Measurements from ENCODE around the gene CXCL13.
"Not testable (repeated sequence)": the region's sequence is repeated elsewhere in the genome, so short reads cannot be mapped to it uniquely, and the experiment has no call there.

Gene CXCL13

DNA sequence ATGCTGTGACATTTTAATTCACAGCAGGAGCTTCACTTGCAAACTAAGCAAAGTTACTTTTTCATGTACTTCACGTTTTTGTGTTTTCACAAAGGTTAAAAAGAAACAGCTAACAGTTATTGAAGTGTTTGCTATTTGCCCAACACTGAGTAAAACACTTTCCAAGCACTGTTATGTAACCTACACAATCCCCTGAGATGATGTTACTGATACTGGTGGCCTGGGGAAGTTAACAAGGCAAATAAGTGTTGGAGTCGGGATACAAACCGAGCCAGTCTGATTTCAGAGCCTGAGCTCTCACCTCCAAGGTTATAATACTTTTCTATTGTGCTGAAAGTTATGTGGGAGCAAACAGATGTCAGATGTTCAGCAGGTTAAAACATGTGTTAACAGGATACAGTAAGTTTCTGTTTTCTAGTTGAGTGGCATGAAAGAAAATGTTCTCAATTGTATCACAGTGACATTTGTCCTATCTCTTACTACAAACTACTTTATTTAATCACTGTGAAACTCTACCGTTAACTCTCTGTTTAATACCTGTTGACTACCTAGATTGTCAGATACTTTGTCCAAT lies 3.9 kb upstream of the CXCL13 start:
- no peak for DNase-seq (ENCODE audit: low spot score)

DNA sequence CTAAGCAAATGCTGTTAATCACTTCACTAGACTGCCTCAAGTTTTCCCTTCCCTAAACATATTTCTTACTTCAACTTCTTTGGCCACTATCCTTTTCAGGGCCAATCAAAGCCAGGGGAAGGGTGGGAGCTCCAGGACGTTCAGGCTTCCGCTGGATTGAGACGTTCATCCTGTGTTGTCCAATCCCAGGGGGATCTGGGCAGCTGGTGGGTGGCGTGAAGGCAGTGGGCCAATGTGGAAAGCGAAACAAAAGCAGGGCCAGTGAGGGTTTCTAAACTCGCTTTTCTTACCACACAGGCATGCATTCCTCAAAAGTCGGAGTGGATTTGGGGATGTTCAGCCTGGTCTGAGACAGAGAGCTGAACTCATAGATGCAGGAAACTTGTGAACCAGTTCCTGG lies 7.6 kb downstream of the CXCL13 start:
- no peak for DNase-seq (ENCODE audit: low spot score)

DNA sequence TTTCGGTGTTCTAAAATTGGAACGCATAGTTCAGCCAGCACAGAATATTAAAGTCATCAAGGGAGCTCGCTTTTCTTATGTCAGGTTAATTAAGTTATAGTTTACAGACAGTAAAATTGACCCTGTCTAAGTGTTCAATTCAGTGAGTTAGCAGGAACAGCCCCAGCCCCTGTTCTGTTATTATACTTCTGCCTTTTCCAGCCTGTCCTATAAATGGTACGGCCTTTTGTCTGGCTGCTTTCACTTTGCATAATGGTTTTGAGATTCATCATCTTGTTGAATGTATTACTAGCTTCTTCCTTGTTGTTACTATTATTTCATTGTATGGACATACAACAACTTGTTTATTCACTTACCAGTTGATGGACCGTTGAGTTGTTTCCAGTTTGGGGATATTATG lies 9.5 kb downstream of the CXCL13 start:
- DNase-seq (ENCODE audit: low spot score): no peak

DNA sequence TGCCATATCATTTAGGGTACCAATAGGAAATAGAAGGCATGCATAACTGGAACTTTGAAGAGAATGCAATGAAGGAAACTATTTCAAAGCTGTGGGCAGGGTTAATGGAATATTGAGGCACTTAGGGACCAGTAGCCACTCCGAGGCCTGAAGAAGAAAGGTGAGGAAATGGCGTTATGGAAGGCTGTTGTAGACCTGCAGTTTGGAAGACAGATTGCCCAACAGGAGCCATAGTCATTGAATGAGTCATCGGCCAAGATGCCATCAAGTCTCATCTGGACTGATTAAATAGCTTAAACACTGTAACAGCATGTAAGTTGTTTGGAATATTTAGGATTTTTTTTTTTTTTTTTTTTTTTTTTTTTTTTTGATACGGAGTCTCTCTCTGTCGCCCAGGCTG lies 11.6 kb downstream of the CXCL13 start:
- no peak for DNase-seq (ENCODE audit: low spot score)

DNA sequence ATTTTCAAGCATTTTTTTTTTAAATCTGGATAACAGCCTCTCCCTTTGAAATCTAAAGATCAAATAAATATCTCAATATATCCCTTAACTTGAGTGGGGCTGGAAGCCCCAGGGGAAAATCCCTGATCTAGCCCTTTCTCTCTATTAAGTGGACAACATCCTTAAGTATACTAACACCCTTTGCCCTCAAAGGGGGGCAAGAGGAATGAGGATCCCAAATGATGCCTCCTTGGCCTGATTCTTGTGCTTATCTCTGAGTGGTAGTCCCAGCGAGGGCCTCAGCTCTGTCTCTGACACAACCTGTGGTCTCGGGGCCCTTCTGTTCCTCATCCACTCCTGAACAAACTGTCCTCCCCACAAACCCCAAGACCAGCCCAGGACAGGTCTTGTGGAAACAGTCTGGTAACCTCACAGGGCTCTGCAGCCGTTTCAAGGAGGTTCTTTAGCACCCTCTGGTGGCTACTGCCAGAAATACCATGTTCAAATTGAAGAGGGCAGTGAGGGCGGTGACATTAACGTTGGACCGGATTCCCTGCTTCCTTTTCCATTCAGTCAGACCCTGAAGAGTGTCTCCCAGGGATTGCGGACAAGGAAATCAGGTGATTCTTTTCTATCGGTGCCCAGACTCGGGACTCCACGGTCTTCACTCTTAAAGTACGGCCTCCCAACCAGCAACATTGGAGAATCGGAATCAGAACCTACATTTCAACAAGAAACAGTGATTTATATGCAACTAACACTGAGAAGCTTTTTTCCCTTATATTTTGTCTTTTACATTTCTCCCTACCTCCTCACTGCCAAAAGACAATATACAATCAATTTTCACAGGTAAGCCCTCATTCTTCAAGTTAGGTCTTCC lies 13.0 kb downstream of the CXCL13 start:
- DNase-seq (ENCODE audit: low spot score): peak; percentile 83

DNA sequence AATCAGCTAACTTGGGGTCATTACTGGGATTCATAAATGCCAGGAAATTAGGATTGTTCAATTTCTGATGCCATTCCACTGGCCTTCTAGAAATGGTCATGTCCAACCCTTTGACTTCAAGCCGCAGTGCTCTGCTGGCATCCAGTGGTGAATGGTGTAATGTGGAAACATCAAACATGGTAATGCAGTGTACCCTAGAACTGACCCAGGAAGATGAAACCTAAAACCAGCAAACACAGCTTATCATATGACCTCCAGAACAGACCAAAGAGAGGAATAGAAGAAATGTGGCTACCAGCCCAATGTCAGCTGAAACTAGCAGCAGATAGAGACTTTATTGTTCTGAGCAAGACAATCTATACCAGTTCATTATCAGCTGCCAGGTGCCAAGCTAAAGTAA lies 13.8 kb downstream of the CXCL13 start:
- DNase-seq (ENCODE audit: low spot score): no peak

DNA sequence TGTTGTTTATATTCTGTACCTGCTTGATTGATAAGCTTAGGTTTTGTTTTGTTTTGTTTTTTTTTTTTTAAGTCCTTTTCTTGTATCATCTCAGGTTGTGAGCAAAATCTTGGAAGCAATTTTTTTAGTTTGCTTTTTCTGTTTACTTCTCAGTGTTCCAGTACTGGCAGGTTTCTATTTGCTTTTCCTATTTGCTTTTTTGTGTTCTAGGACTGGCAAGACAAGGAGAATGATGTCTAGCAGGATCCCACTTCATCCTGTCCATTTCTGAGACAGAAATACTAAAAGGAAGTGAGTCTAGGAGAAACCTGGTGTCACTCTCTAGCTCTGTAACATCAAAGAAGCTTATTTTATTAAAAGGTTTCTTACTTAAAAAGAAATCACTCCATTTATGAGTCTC lies 15.6 kb downstream of the CXCL13 start:
- no peak for DNase-seq (ENCODE audit: low spot score)

DNA sequence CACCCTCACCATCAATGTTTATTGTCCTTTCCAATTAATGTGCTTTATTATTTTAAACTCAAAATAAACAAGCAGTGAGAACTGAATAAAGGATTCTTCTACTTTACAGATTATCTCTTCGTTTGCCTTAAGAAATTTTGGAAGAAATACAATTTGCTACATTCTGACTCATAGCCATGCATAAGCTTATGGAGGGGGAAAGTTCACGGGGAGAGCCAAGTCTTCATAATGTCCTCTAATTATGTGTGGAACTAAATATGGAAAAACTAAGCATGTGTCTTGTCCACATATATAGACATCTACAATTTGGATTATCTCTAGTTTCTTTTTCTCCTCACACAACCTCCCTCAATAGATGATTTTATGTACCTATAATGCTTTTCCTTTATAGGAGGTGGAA lies 17.5 kb downstream of the CXCL13 start:
- DNase-seq (ENCODE audit: low spot score): no peak

DNA sequence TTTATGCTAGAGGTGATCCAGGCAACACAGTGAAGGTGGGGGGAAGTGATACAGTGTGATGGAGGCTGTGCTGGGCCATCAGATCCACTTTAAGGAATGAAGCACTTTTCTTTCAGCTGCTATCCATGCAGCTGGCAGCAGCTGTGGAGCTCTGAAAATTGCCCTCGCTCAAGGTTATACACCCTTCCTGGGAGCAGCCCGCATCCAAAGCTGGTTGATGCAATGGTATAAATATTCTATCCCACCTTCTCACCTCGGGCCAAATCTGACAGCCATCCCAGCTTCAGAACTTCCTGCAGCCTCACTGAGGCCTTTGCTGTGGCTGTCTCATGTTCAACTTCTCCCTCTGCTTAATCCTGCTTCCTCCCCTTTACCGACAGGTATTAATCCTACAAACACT lies 18.6 kb downstream of the CXCL13 start:
- DNase-seq (ENCODE audit: low spot score): no peak

DNA sequence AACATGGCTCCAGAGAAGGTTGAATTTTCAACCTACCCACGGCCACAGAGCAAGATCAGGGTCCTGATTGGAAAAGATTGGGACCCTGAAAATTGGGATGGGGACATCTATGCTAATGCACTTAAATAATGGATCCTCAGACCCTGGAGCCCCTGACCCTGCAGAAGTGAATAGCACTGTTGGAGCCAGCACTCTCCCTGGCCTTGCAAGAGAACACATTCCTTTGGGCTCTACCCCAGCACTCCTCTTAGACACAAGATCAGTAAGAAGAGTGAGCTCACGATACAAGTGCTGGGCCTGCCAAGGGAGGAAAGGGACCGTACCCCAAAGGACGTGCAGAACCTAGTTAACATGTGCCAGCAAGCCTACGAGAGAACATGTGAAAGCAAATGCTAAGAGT lies 19.9 kb downstream of the CXCL13 start:
- no peak for DNase-seq (ENCODE audit: low spot score)

DNA sequence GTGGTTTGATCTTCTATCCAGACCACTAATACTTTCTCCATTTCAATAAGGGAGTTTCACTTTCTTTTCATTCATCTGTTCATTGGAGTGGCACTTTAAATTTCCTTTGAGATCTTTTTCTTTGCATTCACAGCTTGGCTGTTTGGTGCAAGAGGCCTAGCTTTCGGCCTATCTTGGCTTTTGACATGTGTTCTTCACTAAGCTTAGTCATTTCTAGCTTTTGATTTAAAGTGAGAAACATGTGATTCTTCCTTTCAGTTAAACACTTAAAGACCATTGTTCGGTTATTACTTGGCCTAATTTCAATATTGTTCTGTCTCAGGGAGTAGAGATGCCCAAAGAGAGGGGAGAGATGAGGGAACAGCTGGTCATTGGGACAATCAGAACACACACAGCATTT lies 24.3 kb downstream of the CXCL13 start:
- DNase-seq (ENCODE audit: low spot score): no peak

DNA sequence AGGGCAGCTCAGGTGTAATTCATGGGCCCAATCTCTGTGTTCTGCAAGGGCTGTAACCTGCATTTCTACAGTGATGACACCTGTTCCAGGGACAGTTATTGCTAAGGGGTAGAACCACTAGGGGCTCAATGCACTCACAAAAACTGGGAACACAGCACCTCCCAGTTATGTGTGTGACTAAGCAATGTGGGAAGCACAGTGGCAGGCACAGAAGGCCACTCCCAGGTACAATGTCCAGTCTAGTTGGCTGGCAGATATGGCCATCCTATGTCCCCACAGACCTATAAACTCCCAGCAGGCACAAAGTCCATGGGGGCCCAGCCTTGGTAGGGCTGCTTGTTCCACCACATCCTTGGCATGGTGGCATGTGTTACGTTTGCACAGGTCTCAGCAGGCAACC lies 25.7 kb downstream of the CXCL13 start:
- DNase-seq (ENCODE audit: low spot score): no peak

DNA sequence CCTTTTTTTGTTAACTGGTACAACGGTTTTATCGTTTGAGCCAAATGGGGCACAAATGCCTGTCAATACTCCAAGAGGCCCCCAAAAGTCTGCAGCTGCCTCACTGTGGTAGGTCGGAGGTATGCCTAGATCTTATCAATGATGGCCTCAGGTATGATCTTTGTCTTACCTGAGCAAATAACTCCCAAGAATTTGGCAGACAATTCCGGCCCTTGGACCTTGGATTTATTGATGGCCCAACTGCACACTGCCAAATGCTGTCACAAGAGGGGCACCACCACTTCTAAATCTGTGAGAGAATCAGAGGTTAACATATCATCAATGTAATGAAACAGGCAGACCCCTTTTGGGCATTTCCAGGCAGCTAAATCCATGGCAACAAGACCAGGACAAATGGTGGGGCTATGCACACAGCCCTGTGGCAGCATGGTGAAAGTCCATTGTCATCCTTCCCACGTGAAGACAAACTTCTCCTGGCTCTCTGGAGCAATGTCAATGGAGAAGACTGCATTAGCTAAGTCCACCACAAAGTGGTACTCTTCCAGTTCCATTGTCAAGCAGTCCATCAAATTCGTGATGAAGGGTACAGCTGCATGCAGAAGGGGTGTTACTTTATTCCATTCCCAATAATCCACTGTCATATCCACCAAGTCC lies 28.6 kb downstream of the CXCL13 start:
- no peak for DNase-seq (ENCODE audit: low spot score)

DNA sequence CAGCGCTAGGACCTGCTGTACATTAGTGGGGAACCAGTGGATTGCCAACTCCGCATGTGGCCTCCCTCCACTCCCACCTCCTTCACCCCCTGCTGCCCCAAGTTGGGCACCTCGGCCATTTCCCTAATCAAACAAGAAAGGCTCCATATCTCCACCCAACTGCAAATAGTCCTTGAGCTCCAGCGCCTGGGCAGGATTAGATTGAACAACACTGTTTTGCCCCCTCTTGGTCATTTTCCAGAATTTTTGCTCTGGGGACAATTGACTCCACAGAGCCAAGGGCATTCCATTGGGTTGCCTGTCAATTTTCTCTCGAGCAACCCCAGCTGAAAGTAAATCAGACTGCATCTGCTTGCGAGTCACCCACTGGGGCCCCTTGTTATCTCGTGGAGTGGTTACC lies 29.6 kb downstream of the CXCL13 start:
- no peak for DNase-seq (ENCODE audit: low spot score)

DNA sequence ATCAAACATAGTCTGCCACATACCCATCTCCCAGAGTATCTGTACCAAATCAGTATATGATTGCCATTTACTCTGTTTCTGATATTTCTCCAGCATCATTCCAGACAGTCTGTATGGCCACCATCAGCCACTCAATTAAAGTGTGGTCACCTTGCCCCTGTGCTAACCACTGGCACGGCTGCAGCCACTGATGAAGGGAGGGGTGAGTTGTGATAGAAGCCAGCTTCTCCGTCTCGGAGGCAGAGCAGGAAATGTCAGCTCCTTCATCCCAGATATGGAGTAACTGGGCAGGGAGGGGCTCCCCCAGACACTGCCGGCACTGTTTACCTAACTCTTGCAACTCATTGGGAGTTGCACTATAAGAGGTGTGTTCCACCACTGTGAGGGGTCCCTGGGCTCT lies 30.3 kb downstream of the CXCL13 start:
- no peak for DNase-seq (ENCODE audit: low spot score)

DNA sequence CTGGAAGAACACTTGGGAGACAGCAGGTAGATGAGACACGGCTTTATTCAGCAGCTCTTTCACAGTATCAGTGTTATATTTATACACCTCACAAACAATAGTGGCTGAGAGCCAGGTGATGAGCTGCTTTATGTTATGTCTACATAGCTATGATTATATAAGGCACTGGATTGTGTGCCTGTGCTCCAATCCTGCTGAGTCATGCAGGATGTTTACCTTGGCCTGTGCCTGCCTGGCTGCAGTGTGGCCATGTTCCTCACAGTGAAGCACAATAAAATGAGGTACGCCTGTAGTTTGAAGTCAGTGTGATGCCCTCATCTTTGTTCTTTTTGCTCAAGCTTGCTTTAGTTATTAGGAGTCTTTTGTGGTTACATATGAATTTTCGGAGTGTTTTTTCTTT lies 31.3 kb downstream of the CXCL13 start:
- peak; percentile 12 for DNase-seq (ENCODE audit: low spot score)

DNA sequence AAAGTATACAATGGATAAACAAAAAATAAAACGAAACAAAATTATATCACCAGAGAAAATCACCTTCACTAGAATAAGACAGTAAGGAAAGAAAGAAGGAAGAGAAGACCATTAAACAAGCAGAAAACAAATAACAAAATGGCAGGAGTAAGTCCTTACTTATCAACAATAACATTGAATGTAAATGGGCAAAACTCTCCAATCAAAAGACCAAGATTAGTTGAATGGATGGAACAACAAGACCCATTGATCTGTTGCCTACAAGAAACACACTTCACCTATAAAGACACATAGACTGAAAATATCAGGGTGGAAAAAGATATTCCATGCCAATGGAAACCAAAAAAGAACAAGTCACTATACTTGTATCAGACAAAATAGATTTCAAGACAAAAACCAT lies 38.4 kb downstream of the CXCL13 start:
- not testable (repeated sequence) for DNase-seq (ENCODE audit: low spot score)

DNA sequence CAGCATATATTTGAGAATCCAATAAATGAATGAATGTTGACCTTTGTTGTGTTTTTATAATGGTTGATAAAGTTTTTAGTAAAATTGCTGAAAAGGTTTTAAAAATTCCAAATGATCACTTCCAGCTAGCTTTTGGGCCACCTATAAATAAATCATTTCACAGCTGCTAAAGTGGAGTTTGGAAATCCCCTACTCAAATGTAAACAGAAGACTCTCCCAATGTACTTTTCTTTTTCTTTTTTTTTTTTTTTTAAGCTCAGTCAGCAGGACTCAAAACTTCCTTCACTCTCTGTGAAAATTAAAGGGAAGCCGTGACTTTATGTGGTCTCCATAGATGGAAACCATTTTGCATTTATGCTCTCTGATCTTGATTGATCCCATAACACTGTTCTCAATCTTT lies 45.2 kb downstream of the CXCL13 start:
- no peak for DNase-seq (ENCODE audit: low spot score)

DNA sequence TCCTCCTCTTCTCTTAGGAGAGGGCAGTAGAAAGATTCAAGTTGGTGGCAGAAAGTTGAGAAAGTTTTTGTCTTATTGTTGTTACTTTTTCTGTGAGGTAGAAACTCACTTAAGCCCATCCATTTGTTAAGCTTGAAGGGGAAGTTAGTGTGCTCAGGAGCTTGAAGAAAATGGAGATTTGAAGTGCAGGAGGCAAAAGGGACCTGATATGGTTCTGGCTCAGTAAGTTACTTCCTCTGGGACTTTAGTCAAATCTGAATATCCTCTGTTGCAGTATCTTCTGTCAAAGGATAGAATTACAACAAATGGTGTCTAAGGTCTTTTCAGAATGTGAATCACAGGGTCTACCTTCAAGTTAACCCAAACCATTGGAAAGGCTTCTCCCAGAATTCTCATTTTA lies 46.2 kb downstream of the CXCL13 start:
- no peak for DNase-seq (ENCODE audit: low spot score)

DNA sequence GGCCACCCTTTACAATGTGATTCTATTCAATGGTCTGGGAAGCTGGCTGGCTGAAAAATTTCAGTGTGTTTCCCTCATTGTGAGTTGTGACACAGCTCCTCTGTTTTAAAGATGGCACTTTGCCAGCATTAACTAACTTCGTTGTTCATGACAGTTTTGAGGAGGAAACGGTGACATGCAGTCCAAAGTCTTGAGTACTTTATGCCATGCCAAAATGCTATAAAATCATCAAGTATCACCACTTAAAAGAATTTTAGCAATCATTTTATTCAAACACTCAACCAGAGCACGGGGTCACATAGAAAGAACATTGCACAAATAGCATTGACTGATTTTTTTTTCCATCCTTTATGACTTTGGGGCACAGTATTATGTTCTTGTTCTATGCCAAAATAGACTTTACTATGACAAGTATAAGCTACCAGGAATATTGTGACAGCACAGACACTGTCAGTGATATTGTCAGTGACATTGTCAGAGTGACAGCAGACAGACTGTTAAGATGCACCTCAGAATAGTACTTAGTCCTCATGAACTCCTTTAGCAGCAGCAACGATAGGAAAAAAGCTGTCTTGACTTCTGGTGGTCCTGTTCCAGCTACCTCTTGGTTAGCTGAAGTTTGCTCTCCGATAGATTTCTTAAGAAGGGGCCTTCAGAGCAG lies 46.7 kb downstream of the CXCL13 start:
- DNase-seq (ENCODE audit: low spot score): no peak

DNA sequence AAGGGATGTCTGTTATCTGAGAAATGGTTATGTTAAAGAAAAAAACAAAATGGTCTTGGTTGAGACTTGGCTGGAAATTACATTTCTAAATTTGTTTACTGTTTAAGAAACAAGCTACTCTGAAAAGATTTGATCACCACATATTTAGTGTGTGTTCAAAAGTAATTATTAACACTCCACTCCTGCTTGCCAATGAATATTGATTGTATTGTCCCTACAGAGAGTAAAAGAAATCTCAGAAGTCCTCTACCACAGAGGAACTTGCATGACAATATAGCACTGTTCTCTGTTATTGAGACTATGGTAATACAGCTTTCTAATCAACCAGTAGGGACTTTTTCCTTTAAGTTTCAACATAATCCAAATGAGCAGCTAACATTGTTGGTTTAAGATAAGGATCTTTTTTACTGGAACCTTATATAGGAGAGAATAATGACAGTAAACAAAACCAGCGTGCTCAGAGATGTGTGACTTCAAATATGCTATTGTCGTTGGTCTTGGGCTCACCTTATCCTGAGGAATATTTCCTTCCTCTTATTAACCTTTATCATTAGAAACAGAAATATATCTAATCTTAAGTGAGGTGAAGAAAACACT lies 47.6 kb downstream of the CXCL13 start:
- DNase-seq (ENCODE audit: low spot score): no peak

DNA sequence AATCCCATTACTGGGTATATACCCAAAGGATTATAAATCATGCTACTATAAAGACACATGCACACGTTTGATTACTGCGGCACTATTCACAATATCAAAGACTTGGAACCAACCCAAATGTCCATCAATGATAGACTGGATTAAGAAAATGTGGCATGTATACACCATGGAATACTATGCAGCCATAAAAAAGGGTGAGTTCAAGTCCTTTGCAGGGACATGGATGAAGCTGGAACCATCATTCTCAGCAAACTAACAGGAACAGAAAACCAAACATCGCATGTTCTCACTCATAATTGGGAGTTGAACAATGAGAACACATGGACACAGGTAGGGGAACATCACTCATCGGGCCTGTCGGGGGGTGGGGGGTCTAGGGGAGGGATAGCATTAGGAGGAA lies 54.7 kb downstream of the CXCL13 start:
- DNase-seq (ENCODE audit: low spot score): not testable (repeated sequence)
